Hepatocyte (in vitro differentiated cells): ENCODE data around the gene UBXN11.

Source experiments
- CTCF ChIP-seq: fragments of 200-600 bp; sonication (generic); IDR thresholded peaks from 2 replicates; pipeline ENCODE4 v1.5.1; 2016; ENCODE audit warnings: antibody characterized with exemption, mild to moderate bottlenecking; ENCODE audit not compliant: poor library complexity
- EZH2 ChIP-seq: fragments of 200-600 bp; sonication (generic); IDR thresholded peaks from 2 replicates; pipeline ENCODE4 v1.6.1; 2016; ENCODE audit warnings: antibody characterized with exemption, mild to moderate bottlenecking, borderline replicate concordance

- no peak for TF ChIP-seq CTCF
- no peak for TF ChIP-seq EZH2
These were observed 43.2 kb downstream of the UBXN11 start for GRCh38 chr1:26263212-26263611.
